ENCODE data around the gene XIRP1.
"Not testable (repeated sequence)": the region's sequence is repeated elsewhere in the genome, so short reads cannot be mapped to it uniquely, and the experiment has no call there.

Gene XIRP1

GRCh38 chr3:39185959-39186691, 6.3 kb downstream of the XIRP1 start:
- DNase-seq (ENCODE audit: low read depth), result no peak

DNA sequence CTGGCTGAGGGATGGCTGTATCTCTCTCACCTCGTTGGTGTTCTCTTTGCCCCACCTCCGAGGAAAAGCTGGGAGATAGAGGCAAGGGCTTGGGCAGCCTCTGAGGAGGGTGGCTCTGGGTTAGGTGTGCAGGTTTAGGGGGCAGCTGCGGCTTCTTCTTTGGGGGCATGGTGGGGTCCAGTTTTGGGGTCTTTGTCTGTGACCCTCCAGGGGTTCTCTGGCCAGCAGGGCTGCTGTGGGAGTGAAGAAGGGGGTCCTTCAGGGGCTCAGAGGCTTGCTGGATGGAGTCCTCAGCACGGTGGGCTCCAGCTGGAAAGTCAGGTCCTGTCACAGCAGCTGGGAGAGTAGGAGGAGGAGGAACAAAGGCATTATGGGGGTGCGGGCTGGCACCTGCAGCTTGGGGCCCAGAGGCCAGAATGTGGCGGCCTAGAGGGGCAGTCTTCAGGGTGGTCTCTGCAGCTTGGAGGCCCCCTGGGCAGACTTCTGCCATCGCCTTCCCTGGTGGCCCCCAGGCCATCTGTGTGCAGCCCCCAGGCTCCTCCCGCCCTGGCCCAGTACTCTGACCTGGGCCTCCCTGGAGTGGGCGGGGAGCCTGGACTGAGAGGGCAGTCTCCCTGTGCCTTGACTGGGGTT, 7.0 kb downstream of the XIRP1 start:
- DNase-seq (ENCODE audit: low read depth), result no peak

GRCh38 chr3:39184968-39185285, 7.5 kb downstream of the XIRP1 start:
- no peak for DNase-seq (ENCODE audit: low read depth)

- no peak for DNase-seq (ENCODE audit: low read depth)
Observed at GRCh38 chr3:39184081-39184967, 8.1 kb downstream of the XIRP1 start.

- DNase-seq (ENCODE audit: low read depth), result no peak
Observed at GRCh38 chr3:39183211-39184080, 8.9 kb downstream of the XIRP1 start.

GRCh38 chr3:39181408-39182335, 10.7 kb downstream of the XIRP1 start:
- DNase-seq (ENCODE audit: low read depth), result no peak

DNA sequence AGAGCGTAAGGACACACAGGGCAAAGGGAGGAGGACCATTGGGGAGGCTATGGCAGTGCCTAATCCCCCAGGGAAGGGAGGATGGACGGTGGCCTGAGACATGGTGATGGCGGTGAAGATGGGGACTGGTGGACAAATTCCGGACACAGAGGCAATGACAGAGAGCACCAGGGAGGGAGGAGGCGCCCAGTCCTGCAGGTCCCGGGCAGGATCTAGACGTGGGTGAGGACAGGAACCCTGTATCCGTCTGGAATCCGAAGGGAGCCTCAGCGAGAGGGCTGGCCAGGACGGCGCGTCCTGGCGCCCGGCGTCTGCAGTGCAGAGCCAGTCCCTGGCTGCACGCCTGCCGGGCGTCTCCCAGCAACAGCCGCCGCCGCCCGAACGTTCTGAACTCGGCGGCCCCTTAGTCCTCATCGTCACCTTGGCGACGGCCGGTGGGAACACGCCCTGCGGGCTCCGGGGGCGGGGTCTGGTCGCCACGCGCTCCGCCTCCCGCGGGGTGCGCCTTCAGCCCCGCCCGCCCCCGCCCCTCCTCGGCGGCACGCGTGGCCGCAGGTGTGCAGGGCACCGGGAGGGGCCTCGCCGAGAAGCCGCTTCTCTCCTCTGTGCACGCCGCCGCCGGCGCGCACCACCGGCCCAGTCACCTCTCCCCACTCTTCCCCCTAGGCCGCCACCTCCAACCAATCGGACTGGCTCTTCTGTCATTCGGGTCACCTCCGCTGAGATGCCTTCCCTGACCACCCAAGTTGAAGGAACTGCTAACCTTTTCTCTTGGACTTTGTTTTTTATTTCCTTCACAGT, 11.6 kb downstream of the XIRP1 start:
- DNase-seq (ENCODE audit: low read depth), result peak; percentile 60

DNA sequence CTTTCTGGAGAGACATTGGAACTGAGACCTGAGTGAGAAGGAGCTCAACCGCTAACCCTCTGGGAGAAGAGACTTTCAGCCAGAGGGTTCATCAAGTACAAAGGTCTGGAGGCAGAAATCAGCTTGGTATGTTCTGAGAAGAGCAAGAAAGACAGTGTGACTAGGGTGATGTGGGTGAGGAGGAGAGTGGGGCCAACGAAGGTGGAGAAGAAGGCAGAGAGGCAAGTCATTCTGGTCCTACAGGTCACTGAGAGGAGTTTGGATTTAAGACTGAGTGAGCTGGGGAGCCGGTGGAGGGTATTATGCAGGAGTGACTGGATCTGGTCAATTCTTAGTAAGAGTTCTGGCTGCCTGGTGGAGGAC, 12.2 kb downstream of the XIRP1 start:
- DNase-seq (ENCODE audit: low read depth), result no peak

DNA sequence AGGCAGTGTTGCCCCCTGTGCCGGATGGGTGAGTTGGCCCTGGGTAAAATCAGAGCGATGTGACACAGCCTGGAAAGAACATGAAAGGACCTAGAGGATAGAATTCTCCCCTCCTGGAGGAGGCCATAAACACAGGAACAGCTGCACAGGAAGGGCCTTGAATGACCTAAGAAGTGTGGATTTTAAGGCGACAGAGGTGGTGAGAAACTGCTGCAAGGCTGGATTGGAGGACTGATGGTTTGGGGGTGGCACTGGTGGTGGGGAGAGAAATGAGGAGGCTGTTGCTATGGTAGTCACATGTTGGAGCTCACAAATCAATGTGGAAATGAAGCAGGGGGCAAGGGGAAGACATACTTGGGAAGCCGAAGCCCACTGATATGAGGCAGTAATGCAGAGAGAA, 13.8 kb downstream of the XIRP1 start:
- DNase-seq (ENCODE audit: low read depth), result no peak

- DNase-seq (ENCODE audit: low read depth), result peak; percentile 96
Observed at GRCh38 chr3:39177708-39178332, 14.6 kb downstream of the XIRP1 start.

DNA sequence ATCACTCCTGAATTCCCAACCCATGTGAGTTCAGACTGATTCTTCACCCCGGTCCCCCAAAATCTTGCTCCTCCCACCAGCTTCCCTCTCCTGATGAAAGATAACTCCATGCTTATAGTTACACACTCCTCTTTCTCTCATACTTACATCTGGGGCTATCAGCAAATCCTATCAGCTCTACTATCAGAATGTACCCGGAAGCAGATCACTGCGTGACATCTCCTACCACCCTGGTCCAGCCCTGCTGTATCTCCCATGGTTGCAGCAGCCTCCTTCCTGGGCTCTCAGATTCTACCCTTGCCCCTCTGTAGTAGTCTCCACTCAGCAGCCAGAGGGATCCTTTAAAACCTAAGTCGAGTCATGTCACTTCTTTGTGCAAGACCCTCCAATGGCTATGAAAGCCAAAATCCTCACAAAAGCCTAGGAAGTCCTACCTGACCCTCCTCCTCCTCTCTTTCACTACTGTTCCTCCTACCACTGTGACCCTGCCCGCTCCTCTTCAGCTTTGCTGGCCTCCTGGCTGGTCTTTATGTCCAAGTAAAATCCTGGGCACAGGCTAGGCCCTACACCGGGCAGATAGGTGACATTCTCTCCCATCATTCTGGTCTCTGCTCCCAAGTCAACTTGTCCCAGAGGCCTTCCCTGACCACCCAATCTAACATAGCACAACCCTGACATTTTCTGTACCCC, 16.2 kb downstream of the XIRP1 start:
- DNase-seq (ENCODE audit: low read depth), result no peak

GRCh38 chr3:39173318-39174125, 18.9 kb downstream of the XIRP1 start:
- no peak for DNase-seq (ENCODE audit: low read depth)

GRCh38 chr3:39171860-39172259, 20.5 kb downstream of the XIRP1 start:
- DNase-seq (ENCODE audit: low read depth), result no peak

- not testable (repeated sequence) for DNase-seq (ENCODE audit: low read depth)
Observed at GRCh38 chr3:39170877-39171276, 21.5 kb downstream of the XIRP1 start.

GRCh38 chr3:39170461-39170860, 21.9 kb downstream of the XIRP1 start:
- no peak for DNase-seq (ENCODE audit: low read depth)

- no peak for DNase-seq (ENCODE audit: low read depth)
Observed at GRCh38 chr3:39169712-39170111, 22.7 kb downstream of the XIRP1 start.

DNA sequence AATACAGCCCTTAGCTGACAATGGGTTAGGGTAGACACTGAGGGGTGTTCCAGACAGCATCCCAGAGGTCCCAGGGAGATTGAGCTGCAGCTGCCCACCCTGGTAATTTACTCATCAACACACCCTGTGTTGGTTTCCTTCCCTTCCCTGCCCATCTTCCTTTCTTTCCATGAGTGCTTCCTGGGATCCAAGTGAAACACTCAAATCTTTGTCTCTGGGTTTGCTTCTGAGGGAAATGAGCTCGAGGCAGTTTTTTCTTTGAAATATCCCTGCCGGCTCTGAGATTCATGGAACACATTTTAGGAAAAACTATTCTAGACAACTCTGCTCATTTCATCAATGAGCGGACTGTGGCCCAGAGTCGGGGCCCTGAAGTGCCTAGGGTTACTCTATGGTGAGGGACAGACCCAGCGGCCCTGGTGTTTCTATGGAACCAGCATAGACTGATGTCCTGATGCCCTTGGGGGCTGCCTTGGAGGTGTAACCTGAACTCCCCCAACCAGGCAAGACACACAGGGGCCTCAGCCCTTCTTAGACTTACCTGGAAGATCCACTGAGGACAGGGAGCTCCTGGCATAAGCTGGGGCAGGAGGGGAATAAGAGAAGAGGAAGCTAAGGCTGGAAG, 24.1 kb downstream of the XIRP1 start:
- DNase-seq (ENCODE audit: low read depth), result no peak

Measured in stromal cell of bone marrow (primary cell).